SU-DHL-6 (cell line): Measurements from ENCODE around the gene FAF2.
"Not testable (repeated sequence)": the region's sequence is repeated elsewhere in the genome, so short reads cannot be mapped to it uniquely, and the experiment has no call there.

Experiments
- H2AFZ ChIP-seq: fragments of 200-600 bp; sonication (generic); 2 replicates; pipeline ENCODE4 v1.6.1; 2014; ENCODE audit warnings: low read depth, mild to moderate bottlenecking, moderate library complexity, mixed read lengths, antibody characterized with exemption, low read length; ENCODE audit not compliant: severe bottlenecking
- H3F3A ChIP-seq: fragments of 200-600 bp; shearing (Covaris generic); 2 replicates; pipeline ENCODE4 v1.6.0; 2016; ENCODE audit warnings: antibody characterized with exemption, mild to moderate bottlenecking; ENCODE audit not compliant: insufficient read depth
- H3K27ac ChIP-seq: fragments of 200-600 bp; sonication (generic); 2 replicates; pipeline ENCODE4 v1.5.1; 2016; ENCODE audit warnings: low read depth, mild to moderate bottlenecking, low read length, moderate library complexity, mixed read lengths
- H3K27me3 ChIP-seq: fragments of 200-600 bp; sonication (generic), shearing (Covaris generic); 2 replicates; pipeline ENCODE4 v1.6.0; 2014; ENCODE audit warnings: mild to moderate bottlenecking, low read length
- H3K36me3 ChIP-seq: fragments of 200-600 bp; sonication (generic); 2 replicates; pipeline ENCODE4 v1.6.1; 2014; ENCODE audit warnings: mild to moderate bottlenecking, low read length, mixed read lengths
- H3K4me2 ChIP-seq: fragments of 300-600, 200-600 bp; shearing (Covaris generic), sonication (generic); 2 replicates; pipeline ENCODE4 v1.6.0; 2014; ENCODE audit warnings: low read length, low read depth, mild to moderate bottlenecking; ENCODE audit not compliant: poor library complexity, severe bottlenecking
- H3K4me3 ChIP-seq: fragments of 200-600 bp; sonication (generic); 2 replicates; pipeline ENCODE4 v1.5.1; 2014; ENCODE audit warnings: antibody characterized with exemption, low read length, mild to moderate bottlenecking, mixed read lengths; ENCODE audit not compliant: insufficient read depth, poor library complexity, severe bottlenecking
- H3K79me2 ChIP-seq: fragments of 200-600 bp; sonication (generic); 2 replicates; pipeline ENCODE4 v1.6.1; 2014; ENCODE audit warnings: mild to moderate bottlenecking, low read length, moderate library complexity; ENCODE audit not compliant: insufficient read depth
- H3K9ac ChIP-seq: fragments of 200-600 bp; sonication (generic); 2 replicates; pipeline ENCODE4 v1.7.0; 2014; ENCODE audit warnings: mild to moderate bottlenecking, low read length
- H3K9me2 ChIP-seq: fragments of 200-600 bp; sonication (generic); replicated peaks from 2 replicates; pipeline ENCODE4 v1.6.1; 2014; ENCODE audit warnings: low read length; ENCODE audit not compliant: insufficient read depth
- H3K9me3 ChIP-seq: fragments of 200-600 bp; sonication (generic); 2 replicates; pipeline ENCODE4 v1.6.1; 2014; ENCODE audit warnings: low read length, mixed read lengths; ENCODE audit not compliant: insufficient read depth
- H4K20me1 ChIP-seq: fragments of 200-600 bp; sonication (generic); 2 replicates; pipeline ENCODE4 v1.6.1; 2014; ENCODE audit warnings: low read depth, mild to moderate bottlenecking, antibody characterized with exemption, low read length, moderate library complexity, mixed read lengths
- CTCF ChIP-seq: fragments of 200-600 bp; sonication (generic); IDR thresholded peaks from one replicate; pipeline ENCODE4 v1.5.1; 2017; ENCODE audit warnings: antibody characterized with exemption, mild to moderate bottlenecking, low read length, moderate library complexity; ENCODE audit not compliant: insufficient read depth, poor library complexity, severe bottlenecking
- EZH2phosphoT487 ChIP-seq: fragments of 200-600 bp; sonication (generic), shearing (Covaris generic); conservative IDR thresholded peaks from 2 replicates; pipeline ENCODE4 v1.6.1; 2018; ENCODE audit warnings: mild to moderate bottlenecking, antibody characterized with exemption, low read length, moderate library complexity, mixed read lengths

Gene FAF2

GRCh38 chr5:176481711-176482110, 33.5 kb downstream of the FAF2 start:
- peaks cover 5% of the 10 kb centered on the region; the same call in 1 of the 2 replicates for H3F3A ChIP-seq
- no peak overlapping the region for H3K9ac ChIP-seq
- H3K4me3 ChIP-seq, result no peak overlapping the region
- H4K20me1 ChIP-seq, result no peaks in the 10 kb centered on the region
- peaks cover 13% of the 10 kb centered on the region; the same call in 1 of the 2 replicates for H3K36me3 ChIP-seq
- H3K9me3 ChIP-seq, result no peaks in the 10 kb centered on the region
- H3K27ac ChIP-seq, result no peak overlapping the region
- no peaks in the 10 kb centered on the region for H3K9me2 ChIP-seq
- no peaks in the 10 kb centered on the region for H3K27me3 ChIP-seq
- TF ChIP-seq CTCF, result no peak
- TF ChIP-seq EZH2phosphoT487, result no peak
- no peak overlapping the region for H2AFZ ChIP-seq
- no peak overlapping the region for H3K4me2 ChIP-seq
- no peaks in the 10 kb centered on the region; the same call in 1 of the 2 replicates for H3K79me2 ChIP-seq

- no peak overlapping the region for H3K4me3 ChIP-seq
- H3K9ac ChIP-seq, result no peak overlapping the region
- no peak overlapping the region for H2AFZ ChIP-seq
- H3K27ac ChIP-seq, result no peak overlapping the region
- no peaks in the 10 kb centered on the region for H3K27me3 ChIP-seq
- H3K4me2 ChIP-seq, result no peak overlapping the region
- no peaks in the 10 kb centered on the region for H4K20me1 ChIP-seq
- H3K79me2 ChIP-seq, result no peaks in the 10 kb centered on the region; the same call in 1 of the 2 replicates
- H3K9me3 ChIP-seq, result no peaks in the 10 kb centered on the region
- peaks cover 9% of the 10 kb centered on the region; the same call in 1 of the 2 replicates for H3K36me3 ChIP-seq
- TF ChIP-seq CTCF, result no peak
- no peak for TF ChIP-seq EZH2phosphoT487
- no peaks in the 10 kb centered on the region for H3F3A ChIP-seq
- H3K9me2 ChIP-seq, result no peaks in the 10 kb centered on the region
Observed at GRCh38 chr5:176485176-176485575, 37.0 kb downstream of the FAF2 start.

- Histone ChIP-seq H3K4me3 (no peak overlapping the region), H3K9me2 (no peaks in the 10 kb centered on the region), H3K9me3 (no peaks in the 10 kb centered on the region), H3K4me2 (no peak overlapping the region), H3K9ac (no peak overlapping the region), H3K27me3 (no peaks in the 10 kb centered on the region), H4K20me1 (no peaks in the 10 kb centered on the region), H3F3A (no peaks in the 10 kb centered on the region), H3K36me3 (peaks cover 9% of the 10 kb centered on the region; the same call in 1 of the 2 replicates), H3K79me2 (no peaks in the 10 kb centered on the region; the same call in 1 of the 2 replicates), H3K27ac (no peak overlapping the region), H2AFZ (no peak overlapping the region)
- TF ChIP-seq EZH2phosphoT487 (no peak), CTCF (no peak)
Observed at GRCh38 chr5:176486189-176486757, 38.1 kb downstream of the FAF2 start.

- H3K27ac ChIP-seq, H3K36me3 ChIP-seq, H3K4me3 ChIP-seq, H2AFZ ChIP-seq, H3F3A ChIP-seq, H4K20me1 ChIP-seq, H3K79me2 ChIP-seq, H3K9me3 ChIP-seq, H3K9me2 ChIP-seq, H3K9ac ChIP-seq, H3K27me3 ChIP-seq, H3K4me2 ChIP-seq: not testable (repeated sequence)
Observed at GRCh38 chr5:176487160-176487559, 39.0 kb downstream of the FAF2 start.
